Retina (tissue), 1 donor: ENCODE results near the gene NCAPH2.

Experiments
- DNase-seq: peaks from one replicate; pipeline ENCODE4 v3.0.0-alpha.2; 2016

NCAPH2 gene

DNA sequence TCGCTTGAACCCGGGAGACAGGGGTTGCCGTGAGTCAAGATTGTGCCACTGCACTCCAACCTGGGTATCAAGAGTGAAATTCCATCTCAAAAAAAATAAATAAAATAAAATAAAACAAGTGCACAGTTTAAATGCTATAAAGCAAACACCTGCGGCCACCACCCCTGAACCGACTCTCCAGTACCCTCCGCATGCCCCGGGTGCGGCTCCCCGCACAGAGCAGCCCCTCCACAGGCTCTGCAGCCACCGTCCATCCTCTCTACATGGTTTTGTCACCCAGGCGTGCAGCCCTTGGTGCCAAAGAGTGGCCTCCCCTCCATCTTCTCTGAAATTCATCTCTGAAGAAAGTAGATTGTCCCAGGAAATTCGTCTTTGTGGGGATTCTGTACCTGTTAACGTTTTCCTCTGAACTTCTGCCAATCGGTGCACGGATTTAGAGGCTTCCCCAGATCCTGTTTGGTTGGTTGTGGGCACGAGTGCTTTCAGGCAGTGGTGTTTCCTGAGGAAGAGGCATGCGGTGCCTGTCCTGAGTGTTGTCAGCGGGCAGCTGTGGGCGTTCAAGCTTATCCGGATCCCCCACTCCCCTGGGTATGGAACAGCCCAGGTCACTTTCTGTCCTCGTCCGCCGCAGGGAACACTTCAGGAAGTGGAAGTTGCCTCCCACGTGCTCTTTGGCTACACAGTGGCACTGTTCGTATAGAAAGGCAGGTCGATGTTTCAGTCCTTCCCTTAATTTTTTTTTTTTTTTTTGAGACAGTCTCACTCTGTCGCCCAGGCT is 17.3 kb upstream of the NCAPH2 start:
- DNase-seq = no peak

GRCh38 chr22:50497093-50497492 is 10.9 kb upstream of the NCAPH2 start:
- no peak for DNase-seq

- peak; percentile 60 for DNase-seq
Observed at GRCh38 chr22:50498322-50498890, 9.6 kb upstream of the NCAPH2 start.

DNA sequence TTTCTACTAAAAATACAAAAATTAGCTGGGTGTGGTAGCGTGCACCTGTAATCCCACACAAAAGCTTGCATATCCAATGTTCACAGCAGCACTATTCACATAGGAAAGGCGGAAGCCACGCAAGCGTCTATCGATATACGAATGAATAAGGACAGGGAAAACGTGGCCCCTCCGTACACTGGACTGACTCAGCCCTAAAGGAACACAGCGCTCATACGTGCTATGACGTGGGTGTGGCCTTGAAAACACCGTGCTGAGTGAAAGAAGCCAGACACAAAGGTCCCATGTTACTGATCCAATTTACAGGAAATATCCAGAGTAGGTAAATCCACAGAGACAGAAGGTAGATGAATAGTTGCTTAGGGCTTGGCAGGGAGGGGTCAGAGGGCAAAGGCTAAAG is 7.6 kb upstream of the NCAPH2 start:
- no peak for DNase-seq

DNA sequence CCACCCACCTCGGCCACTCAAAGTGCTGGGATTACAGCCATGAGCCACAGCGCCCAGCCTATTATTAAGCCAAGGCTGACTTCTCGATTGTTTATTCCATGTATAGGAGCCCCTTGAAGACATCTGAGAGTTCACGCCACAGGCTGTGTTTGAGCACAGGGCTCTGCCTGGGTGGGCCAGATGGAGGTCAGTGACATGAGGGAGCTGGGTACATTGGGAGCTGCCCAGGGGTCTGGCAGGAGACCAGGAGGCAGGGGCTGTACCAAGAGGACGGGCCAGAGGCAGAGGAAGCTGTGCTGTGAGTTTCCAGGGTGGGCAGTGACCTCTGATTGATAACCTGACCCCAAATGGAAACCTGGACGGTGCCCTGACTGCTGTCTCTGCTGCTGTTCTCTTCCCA is 5.9 kb upstream of the NCAPH2 start:
- no peak for DNase-seq

GRCh38 chr22:50502628-50503474 is 5.2 kb upstream of the NCAPH2 start:
- DNase-seq = no peak

DNA sequence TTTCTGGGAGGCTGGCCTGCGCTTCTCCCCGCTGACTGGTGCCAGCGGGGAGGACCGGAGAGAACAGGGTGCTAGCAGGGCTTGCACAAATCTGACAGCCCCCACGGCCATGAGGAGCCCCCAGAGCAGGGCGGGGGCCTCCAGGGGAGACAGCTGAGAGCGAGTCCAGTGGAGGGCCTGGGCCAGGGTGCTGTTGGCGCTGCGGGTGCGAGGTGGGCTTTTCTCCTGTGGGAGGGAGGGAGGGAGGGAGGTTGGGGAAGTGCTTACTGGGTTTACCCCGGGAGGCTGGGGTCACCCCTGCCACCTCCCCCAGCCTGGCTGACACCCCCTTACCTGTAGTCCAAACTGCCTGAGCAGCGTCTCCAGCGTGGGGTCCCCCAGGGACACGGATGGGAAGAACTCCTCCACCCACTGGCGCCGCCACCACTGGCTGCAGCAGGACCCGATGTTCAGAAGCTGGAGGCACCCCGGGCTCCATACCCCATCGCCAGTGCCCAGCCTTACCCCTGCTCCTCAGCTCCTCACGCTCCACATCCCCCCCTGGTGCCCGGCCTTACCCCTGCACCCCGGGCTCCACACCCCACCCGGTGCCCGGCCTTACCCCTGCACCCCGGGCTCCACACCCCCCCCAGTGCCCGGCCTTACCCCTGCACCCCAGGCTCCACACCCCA is 4.4 kb upstream of the NCAPH2 start:
- no peak for DNase-seq

- no peak for DNase-seq
Observed at GRCh38 chr22:50504369-50505211, 3.4 kb upstream of the NCAPH2 start.

DNA sequence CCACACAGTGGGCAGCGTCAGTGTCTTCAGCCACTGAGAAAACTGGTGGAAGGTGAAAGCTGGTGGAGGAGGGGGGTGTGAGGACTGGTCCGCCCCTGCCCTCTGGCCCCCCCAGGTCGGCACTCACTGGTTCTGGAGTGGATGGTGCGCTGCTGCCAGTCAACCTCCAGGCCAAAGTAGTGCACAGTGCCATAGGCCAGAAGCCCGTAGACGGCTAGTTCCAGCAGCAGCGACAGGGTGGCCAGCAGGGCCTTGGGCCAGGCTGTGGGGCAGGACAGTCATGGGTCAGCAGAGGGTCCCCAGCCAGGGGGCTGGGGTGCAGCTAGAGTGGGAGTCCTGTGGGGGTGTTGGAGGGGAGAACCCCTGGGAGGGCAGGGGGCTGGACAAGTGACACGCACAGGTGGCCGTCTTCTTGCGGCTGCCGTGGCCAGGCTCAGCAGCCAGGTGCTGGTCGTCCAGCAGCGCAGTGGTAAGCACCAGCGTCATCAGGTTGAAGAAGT is 2.7 kb upstream of the NCAPH2 start:
- no peak for DNase-seq

GRCh38 chr22:50505776-50506610 is 2.0 kb upstream of the NCAPH2 start:
- no peak for DNase-seq

DNA sequence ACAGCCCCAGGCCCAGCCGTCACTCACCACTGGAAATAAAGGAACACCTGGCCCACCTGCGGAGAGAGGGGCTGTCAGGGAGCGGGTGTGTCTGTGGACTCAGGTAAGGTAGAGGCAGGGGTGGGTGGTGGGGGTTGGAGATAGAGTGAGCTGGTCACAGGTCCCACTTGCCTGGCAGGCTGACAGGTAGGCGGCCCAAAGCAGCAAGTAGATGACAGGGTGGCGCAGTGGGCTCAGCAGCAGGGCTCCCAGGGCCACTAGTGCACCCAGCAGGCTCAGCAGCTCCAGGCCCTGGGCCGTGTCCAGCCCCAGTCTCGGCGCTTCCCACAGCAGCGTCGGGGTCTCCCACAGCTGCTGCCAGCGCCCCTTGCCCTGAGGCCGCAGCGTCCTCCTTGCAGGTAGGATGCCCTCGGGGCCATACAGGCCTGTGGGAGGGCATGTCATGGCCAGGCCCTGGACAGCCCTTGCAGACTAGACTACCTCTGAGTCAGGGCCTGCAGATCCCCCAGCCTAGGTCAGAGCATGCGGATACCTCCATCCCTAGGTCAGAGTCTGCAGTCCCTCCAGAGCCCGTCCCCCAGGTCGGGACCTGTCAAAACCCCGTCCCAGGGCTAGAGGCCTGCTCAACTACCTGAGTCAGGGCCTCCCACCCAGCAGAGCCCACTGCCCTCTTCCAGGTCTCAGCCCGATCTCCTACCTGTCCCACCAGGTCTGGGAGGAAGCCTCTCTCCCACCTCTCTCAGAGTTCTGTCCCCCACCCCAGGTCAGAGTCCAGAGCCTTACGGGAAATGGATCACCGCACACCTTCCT is 1.2 kb upstream of the NCAPH2 start:
- no peak for DNase-seq

DNA sequence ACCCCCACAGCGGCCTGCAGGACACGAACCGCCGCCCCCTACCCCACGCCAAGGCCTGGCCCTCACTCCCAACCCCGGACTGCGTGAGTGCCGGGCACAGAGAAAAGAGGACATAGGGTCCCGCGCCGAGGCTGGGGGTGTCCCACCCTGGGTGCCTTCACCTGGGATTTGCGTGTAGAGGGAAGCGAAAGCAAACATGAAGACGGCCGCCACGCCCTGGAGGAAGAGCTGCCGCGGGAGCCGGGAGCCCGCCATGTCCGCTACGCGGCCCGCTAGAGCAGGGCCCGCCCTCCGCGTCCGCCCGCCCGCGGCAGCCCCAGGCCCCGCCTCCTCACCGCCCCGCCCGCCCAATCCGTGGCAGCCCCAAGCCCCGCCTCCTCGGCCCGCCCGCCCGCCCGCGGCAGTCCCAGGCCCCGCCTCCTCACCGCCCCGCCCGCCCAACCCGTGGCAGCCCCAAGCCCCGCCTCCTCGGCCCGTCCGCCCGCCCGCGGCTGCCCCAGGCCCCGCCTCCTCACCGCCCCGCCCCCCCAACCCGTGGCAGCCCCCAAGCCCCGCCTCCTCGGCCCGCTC is 518 bp upstream of the NCAPH2 start, which contains the start of gene LMF2:
TSS of gene LMF2 (minus strand) at position 282 of the 570 bp plus-strand sequence. CDS start at position 255, 27 bp downstream.
- peak; percentile 81 for DNase-seq

GRCh38 chr22:50508897-50509296 is 873 bp downstream of the NCAPH2 start:
- DNase-seq = no peak

DNA sequence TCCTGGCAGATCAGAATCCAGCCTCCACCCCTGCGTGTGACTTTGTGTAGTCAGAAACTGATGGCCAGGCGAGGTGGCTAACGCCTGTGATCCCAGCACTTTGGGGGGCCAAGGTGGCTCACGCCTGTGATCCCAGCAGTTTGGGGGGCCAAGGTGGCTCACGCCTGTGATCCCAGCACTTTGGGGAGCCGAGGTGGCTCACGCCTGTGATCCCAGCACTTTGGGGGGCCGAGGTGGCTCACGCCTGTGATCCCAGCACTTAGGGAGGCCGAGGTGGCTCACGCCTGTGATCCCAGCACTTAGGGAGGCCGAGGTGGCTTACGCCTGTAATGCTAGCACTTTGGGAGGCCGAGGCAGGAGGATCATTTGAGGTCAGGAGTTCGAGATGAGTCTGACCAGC is 5.2 kb downstream of the NCAPH2 start:
- DNase-seq = no peak

GRCh38 chr22:50516068-50516467 is 8.0 kb downstream of the NCAPH2 start:
- DNase-seq = no peak

GRCh38 chr22:50516891-50517290 is 8.9 kb downstream of the NCAPH2 start:
- DNase-seq = no peak

DNA sequence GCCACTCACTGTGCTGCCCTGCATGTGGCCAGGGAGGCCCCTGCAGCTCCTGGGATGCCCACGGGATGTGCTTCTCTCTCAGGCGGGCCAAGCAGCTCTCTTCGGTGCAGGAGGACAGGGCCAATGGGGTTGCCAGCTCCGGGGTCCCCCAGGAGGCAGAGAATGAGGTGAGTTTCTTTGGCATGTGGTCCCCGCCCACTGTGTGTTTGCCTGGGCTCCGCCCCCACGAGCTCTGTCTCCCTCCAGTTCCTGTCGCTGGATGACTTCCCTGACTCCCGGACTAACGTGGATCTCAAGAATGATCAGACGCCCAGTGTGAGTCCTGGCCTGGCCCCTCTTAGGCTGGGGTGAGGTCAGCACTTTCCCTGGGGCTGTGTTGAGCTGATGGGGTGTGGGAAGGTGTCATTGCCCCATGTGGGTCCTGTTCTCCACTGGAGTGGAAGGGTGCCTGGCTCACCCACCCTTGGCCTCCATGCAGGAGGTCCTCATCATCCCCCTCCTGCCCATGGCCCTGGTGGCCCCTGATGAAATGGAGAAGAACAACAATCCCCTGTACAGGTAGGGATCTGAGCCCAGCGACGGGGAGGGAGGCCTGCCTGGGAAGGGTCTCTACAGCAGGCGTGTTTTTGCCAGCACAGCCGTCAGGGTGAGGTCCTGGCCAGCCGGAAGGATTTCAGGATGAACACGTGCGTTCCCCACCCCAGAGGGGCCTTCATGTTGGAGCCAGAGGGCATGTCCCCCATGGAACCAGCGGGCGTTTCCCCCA is 9.7 kb downstream of the NCAPH2 start:
- no peak for DNase-seq

GRCh38 chr22:50518606-50519005 is 10.6 kb downstream of the NCAPH2 start:
- no peak for DNase-seq

DNA sequence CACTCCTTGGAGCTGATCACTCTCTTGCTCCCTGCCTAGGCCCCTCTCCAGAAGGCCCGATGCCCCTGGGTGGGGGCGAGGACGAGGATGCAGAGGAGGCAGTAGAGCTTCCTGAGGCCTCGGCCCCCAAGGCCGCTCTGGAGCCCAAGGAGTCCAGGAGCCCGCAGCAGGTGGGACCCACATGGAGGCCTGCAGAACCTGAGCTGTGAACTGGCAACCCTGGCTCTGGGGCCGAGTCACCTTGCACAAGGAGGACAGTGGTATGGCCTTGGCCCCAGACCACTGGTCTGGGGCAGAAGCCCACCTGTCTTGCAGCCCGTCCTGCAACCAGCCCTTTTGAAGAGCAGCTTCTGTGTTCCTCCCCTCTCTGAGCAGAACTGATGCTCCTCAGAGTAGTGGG is 11.1 kb downstream of the NCAPH2 start:
- no peak for DNase-seq
